ENCODE measurements around the gene ACKR1.

Gene ACKR1, protein sequence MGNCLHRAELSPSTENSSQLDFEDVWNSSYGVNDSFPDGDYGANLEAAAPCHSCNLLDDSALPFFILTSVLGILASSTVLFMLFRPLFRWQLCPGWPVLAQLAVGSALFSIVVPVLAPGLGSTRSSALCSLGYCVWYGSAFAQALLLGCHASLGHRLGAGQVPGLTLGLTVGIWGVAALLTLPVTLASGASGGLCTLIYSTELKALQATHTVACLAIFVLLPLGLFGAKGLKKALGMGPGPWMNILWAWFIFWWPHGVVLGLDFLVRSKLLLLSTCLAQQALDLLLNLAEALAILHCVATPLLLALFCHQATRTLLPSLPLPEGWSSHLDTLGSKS

DNA sequence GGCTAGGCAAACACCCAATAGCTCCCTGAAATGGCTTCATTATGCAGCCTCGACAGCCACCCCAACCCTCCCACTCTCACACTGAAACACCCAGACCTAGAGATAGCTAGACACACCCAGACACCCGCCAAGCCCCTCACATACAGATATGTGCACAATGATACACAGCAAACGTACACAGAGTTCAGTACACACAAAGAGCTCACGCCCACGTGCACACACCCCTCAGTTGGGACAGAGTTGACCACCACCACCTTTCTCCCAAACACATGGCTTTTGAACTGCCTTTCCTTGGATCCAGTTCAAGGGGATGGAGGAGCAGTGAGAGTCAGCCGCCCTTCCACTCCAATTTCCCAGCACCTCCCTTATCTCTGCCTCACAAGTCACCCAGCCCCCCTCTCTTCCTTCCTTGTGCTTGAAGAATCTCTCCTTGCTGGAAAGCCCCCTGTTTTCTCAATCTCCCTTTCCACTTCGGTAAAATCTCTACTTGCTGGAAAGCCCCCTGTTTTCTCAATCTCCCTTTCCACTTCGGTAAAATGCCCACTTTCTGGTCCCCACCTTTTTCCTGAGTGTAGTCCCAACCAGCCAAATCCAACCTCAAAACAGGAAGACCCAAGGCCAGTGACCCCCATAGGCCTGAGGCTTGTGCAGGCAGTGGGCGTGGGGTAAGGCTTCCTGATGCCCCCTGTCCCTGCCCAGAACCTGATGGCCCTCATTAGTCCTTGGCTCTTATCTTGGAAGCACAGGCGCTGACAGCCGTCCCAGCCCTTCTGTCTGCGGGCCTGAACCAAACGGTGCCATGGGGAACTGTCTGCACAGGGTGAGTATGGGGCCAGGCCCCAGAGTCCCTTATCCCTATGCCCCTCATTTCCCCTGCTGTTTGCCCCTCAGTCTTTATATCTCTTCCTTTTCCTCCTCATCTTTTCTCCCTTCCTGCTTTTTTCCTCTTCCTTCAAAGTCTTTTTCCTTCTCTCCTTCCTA is at the start of gene ACKR1:
Gene ACKR1, plus strand, starts transcription at position 715 of the 981 bp plus-strand sequence. Its CDS starts 85 bp downstream, at position 800.
- no peak for DNase-seq (ENCODE audit: low read depth, low spot score)

- peak; percentile 10 for DNase-seq (ENCODE audit: low read depth, low spot score)
Observed at GRCh38 chr1:159161001-159161718, 43.5 kb upstream of the ACKR1 start.

- DNase-seq (ENCODE audit: low read depth, low spot score): no peak
Observed at GRCh38 chr1:159161719-159162026, 43.0 kb upstream of the ACKR1 start.

DNA sequence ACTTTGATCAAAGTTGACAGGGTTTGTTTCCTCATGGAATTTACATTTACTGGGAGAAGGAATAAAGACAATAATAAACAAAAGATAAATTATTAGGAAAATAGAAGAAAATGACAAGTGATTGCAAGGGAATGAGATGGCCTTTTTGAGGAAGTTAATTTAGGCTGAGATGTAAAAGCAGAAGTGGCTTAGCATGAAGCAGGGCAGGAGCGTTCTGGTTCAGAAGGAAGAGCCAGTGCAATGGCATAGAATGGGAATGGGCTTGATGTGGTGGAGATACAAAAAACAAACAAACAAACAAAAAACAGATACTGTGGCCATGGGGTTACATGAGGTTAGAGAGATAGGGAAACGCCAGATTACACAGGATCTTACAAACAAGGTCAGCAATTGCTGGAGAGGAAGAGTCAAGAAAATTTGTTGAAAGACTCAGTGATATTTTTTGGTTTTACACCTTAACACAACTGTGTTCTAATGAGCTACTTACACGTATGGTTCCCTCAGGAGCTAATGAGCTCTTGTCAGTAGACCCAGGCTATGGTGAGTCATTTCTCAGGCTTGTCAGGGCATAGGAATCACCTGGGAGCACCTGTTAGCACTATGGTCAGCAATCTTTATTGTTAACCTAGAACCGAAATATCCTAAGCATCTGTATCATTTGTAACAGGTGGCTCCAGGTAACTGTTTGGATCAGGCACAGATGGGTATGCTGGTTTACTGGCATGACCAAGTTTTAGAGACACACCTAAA is 42.0 kb upstream of the ACKR1 start:
- no peak for DNase-seq (ENCODE audit: low read depth, low spot score)

DNA sequence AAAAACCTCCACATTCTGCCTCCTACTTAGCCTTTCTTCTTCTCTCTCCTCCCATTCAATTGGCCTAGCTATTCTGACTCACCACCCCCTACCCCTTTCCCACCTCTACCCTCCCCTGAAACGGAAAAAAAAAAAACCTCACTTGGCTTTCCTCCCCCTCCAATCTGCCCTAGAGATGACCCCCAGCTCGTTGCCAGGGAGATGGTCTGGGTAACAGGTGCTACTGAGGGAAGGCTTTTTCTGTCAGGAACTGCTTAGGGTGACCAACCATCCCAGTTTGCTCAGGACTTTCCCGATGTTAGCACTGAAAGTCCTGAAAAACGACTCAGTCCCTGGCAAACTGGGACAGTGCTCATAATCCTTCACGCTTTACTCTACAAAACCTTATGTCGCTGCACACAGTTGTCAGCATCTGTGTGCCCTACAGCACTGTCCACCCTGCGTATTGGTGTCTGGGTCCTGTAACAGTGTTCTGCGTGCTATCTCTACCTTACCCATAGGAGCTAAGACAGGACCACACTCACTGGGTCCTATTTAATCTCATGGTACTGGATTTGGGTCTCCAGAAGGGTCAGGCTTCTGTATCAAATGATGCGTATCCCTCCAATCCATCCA is 41.0 kb upstream of the ACKR1 start:
- no peak for DNase-seq (ENCODE audit: low read depth, low spot score)

GRCh38 chr1:159168043-159168442 is 36.6 kb upstream of the ACKR1 start:
- DNase-seq (ENCODE audit: low read depth, low spot score): no peak

GRCh38 chr1:159170639-159171038 is 34.0 kb upstream of the ACKR1 start:
- DNase-seq (ENCODE audit: low read depth, low spot score): no peak

GRCh38 chr1:159171254-159171687 is 33.4 kb upstream of the ACKR1 start, which contains the start of gene CADM3:
CADM3 (plus strand) TSS chr1:159171615; CDS start chr1:159171766, 151 bp downstream.
- no peak for DNase-seq (ENCODE audit: low read depth, low spot score)

DNA sequence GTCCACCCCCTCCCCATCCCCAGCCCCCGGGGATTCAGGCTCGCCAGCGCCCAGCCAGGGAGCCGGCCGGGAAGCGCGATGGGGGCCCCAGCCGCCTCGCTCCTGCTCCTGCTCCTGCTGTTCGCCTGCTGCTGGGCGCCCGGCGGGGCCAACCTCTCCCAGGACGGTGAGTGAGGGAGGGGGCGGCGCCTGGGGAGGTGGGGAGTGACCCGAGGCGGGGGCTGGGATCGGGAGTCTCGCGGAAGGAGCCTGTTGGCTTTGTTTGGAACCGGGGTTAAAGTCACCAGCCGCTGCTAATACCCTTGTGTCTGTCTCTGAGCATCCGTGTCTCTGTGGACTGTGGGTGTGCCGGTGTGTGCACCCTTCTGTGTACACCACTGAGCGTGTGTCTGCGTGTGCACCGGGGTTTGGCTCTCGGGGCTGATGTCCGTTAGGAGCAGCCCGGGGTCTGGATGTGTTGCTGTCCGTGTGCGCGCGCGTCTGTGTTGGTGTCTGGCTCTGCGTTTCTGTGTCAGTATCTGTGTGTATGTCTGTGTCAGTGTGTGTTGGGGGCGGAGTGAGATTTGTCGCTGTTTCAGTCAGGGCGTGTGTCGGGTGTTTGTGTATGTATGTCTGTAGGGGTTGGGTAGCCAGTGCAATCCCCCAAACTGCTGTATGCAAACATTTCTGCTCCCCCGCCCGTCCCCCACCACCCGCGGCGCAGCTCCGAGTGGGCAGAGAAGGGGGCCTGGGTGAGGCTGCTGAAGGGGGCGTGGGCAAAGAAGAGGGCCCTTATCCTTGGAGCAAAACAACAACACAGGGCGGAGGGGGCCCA is 32.8 kb upstream of the ACKR1 start:
- no peak for DNase-seq (ENCODE audit: low read depth, low spot score)

- no peak for DNase-seq (ENCODE audit: low read depth, low spot score)
Observed at GRCh38 chr1:159172614-159173291, 31.9 kb upstream of the ACKR1 start.

- DNase-seq (ENCODE audit: low read depth, low spot score): no peak
Observed at GRCh38 chr1:159173320-159173719, 31.4 kb upstream of the ACKR1 start.

- DNase-seq (ENCODE audit: low read depth, low spot score): no peak
Observed at GRCh38 chr1:159175571-159175970, 29.1 kb upstream of the ACKR1 start.

DNA sequence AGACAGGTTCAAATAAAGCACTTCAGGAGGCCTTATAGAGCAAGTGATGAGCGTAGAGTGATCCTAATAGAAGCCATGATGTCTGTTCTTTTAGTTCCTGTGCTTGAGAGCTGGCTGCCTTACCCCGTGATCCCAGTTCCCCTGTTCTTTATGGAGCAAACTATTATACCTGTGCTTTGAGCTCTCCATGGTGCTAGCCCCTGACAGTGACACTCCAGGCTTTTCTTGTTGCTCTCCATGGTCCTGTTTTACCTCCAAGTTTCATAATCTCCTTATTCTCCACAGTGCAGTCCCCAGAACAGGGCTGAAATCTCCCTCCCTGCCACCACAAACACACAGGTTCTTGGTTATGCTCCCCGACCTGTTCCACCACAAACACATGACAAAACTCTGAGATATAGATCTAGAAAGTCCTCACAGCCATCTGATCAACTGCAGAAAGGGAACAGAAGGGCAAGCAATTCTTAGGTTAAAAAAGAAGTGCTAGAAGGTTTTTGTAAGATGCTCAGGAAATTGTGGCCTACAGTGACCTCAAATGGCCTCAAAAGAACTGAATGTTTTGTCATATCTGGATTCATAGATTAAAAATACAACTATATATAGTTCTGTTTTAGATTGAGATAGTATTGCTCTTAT is 27.3 kb upstream of the ACKR1 start:
- DNase-seq (ENCODE audit: low read depth, low spot score): no peak

GRCh38 chr1:159179906-159180305 is 24.8 kb upstream of the ACKR1 start:
- no peak for DNase-seq (ENCODE audit: low read depth, low spot score)

DNA sequence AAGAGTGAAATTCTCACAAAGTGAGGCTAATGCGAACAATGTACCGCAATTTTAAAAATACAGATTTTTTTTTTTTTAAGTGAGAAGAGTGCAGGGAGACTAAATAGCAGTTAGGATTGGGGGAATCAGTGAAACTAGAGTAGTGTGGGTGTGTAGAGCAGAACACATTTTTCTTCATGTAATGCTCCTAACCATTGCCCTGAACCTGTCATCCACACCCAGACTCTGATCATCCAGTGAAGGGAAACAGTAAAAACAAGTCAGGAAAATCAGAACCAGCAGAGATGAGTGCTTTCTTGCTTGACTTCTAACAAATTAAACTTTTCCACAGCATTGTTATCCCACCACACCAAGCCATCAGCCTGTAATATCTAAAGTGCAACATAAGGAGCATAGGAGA is 24.2 kb upstream of the ACKR1 start:
- no peak for DNase-seq (ENCODE audit: low read depth, low spot score)

DNA sequence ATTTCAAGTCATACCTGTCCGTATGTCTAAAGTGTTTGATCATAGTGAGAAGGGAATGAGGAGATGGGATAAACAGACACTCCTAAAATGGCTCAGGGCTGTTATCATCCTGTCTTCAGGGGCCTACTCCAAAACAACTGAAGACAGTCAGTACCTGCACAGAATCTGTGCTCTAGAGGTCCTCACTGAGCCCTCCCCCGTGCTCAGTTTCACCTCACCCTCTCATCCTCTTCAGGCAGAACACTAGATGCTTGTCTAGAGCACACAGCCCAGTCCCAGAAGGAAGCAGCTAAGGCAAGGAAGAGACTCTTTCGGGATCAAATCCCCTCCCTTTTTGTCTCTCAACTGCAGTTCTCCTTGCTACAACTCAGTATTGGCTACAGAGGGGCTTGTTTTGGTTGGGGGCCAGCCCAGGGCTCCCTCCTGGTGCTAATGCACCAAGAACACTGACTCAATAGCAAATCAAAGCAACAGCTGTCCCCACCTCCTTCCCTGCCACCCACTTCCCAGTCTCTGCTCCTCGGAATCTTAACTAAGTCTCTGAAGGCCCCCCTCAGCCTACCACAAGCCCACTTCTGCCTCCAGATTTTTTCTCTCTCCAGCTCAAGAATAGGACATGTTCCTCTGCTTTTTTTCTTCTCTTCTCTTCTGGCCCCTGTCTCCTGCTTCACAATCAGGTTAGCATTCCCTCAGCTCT is 23.2 kb upstream of the ACKR1 start:
- DNase-seq (ENCODE audit: low read depth, low spot score): no peak

DNA sequence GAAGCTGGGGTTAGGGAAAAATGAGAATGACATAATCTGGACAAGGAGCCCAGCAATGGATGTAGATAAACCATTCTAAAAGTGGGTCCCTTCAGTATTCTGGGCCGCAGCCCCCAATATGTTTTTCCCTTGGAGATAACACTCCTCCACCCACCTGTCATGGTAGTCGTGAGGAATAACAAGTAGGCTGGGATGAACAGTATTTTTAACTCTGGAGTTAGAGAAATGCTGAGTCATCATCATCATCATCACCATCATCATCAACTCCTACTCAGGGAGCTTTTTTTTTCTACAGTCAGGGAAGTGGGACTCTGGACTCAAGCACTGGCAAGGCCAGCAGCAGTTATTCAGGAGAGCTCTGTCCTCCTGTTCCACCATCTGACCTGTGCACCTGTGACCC is 20.5 kb upstream of the ACKR1 start:
- DNase-seq (ENCODE audit: low read depth, low spot score): no peak

GRCh38 chr1:159185121-159185520 is 19.6 kb upstream of the ACKR1 start:
- DNase-seq (ENCODE audit: low read depth, low spot score): no peak
